Stimulated activated CD8-positive, alpha-beta memory T cell treated with anti-CD3 and anti-CD28 coated beads, Interleukin-15, amount 100 ng/mL, for 24 hours (primary cell): ENCODE results near the gene POLR2A.
A peak's percentile ranks its signal among the peaks of the same experiment; 100 is the strongest.
"Not testable (repeated sequence)": the region's sequence is repeated elsewhere in the genome, so short reads cannot be mapped to it uniquely, and the experiment has no call there.

ENCODE experiments used
- DNase-seq: peaks from one replicate; pipeline ENCODE4 v3.0.0-alpha.2; 2020; ENCODE audit warnings: low read depth

The POLR2A gene

GRCh38 chr17:7460850-7461660, 23.1 kb upstream of the POLR2A start:
- DNase-seq = no peak

GRCh38 chr17:7462474-7463371, 21.4 kb upstream of the POLR2A start:
- no peak for DNase-seq

GRCh38 chr17:7463372-7463846, 20.8 kb upstream of the POLR2A start:
- DNase-seq = no peak

DNA sequence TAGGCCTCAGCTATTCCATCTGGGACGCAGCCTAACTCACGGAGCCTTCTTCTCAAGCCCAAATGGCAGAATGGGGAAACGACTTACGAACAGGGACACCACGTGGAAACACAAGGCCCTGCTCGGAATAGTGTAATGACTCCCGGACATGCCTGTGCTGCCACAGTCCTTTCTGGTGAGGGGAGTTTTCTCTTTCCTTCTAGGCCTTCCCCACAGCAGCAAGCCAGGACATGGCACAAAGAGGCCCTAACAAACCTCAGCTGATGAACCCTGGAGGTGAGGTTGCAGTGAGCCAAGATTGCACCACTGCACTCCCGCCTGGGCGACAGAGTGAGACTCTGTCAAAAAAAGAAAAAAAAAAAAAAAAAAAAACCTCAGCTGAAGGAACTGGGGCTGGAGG, 20.1 kb upstream of the POLR2A start:
- no peak for DNase-seq

DNA sequence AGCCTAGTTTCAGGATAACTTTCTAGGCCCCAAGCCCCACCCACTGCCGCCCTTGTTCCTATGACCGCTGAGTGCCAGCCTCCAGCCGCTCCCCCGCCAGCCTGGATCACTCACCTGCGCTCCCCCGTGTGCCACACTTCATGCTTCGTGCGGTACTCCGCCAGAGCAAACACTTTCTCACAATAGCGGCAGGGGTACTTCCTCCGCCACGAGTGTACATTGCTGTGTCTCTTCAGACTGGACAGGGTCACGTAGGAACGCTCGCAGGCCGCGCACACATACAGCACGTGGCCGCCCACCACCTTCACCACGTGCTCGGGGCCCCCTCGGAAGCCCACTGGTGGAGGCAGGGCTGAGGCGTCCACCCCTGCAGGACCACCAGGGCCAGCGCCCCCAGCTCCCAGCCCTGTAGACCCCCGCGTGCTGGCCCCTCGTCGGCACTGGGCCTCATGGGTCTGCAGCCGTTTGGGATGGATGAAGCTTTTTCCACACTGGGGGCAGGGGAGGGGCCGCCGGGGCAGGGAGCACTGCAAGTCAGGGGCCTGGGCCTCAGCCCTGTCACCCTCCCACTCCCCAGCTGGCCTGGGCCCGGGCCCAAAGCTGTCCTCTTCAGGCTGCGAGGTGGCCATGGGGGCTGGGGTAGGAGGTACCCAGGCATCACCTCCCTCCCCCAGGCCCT, 18.4 kb upstream of the POLR2A start:
- no peak for DNase-seq

GRCh38 chr17:7466318-7466638, 17.9 kb upstream of the POLR2A start:
- no peak for DNase-seq

DNA sequence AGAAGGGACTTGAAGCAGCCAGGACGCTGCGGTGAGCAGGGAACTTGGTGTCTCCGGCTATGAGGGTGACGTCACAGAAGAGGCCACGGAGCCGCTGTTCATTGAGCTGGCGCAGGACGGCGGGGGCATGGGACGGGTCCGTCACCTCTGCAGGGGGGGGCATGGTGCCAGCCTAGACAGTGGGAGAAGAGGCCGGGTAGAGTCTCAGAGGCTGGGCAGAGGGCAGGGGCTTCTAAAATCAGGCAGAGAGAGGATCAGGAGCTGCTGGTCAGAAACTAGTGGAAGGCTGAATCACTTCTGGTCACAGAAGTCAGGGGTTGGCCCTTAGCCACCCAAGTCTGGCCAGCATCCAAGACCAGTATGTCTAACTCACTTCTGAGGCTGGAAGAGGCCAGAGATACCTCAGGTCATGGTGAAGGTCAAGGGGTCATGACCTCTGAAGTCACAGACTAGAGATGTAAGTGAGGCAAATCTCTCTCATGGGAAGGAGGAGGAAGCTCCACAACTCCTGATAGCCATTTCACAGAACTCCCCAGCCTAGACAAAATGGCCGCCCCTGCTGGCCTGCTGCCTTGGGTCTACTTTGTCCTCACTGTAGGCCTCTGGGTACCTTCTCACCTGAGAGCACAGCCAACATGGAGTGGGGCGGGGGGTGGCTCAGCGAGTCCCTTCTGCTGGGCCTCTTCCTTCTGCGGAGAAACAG, 17.4 kb upstream of the POLR2A start:
- no peak for DNase-seq

GRCh38 chr17:7467498-7467897, 16.7 kb upstream of the POLR2A start:
- DNase-seq = no peak

DNA sequence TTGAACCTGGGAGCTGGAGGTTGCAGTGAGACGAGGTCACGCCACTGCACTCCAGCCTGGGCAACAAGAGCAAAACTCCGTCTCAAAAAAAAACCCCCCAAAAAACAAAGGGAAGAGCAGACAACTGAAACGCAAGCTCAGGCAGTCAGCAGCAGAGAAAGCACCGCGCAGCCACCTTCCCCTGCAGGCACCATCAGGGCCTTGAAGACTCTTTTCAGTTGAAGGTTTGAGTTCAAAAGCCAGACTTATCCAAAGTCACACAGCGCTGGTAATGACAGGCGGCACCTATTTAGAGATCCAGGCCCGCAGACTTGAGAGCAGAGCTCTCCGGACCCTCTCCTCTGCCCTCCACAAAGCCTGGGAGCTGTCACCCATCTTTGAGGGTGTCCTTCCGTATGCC, 15.9 kb upstream of the POLR2A start:
- no peak for DNase-seq

GRCh38 chr17:7468804-7469389, 15.3 kb upstream of the POLR2A start:
- no peak for DNase-seq

GRCh38 chr17:7469843-7470242, 14.3 kb upstream of the POLR2A start:
- DNase-seq = not testable (repeated sequence)

GRCh38 chr17:7470457-7470973, 13.7 kb upstream of the POLR2A start:
- DNase-seq = not testable (repeated sequence)

DNA sequence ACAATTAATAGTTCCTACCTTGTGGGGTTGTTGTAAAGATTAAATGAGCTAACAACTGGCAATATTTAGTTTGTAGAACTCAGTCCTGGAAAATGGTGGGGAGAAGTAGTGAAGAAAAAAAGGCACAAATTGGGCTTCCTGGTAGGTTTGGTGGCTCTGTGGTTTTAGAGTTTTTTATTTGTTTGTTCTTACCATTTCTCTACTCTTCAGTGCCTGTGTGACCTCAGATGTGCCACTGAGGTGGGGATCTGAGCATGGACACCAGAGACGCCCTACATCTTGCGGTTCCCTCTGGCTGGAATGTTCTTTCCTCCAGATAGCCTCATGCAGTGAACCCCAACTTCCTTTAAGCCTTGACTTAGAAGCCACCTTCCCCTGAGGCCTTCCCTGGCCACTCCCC, 12.4 kb upstream of the POLR2A start:
- no peak for DNase-seq

- DNase-seq = not testable (repeated sequence)
These were observed 9.4 kb upstream of the POLR2A start for GRCh38 chr17:7474767-7475166.

DNA sequence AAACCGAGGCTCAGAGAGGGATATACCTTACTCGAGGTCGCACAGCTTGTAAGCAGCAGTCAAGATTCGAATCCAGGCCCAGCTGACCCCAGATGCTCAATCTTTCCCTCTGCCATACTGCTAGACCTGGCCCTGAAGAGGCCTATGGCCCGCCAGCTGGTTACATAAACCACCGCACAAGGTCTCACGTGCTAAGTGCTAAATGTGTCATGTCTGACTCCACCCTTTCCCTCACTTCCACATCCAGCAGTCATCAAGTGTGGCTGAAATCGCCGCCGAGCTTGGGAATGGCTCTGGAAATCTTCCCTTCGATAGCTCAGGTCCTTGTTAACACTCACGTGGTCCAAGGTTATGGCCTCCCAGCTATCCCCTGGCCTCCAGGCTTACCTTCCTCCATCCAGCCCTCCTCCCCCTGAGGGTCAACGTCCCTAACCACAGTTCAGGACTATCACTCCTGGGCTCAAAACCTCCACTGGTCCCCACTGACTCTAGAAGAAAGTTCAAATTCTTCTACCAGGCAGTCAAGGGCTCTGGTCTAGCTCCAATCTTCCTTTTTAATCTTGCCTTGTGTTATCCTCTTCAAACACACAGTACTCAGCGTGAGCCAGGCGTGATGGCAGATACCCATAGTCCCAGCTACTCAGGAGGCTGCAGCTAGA, 8.3 kb upstream of the POLR2A start:
- no peak for DNase-seq

- no peak for DNase-seq
These were observed 7.7 kb upstream of the POLR2A start for GRCh38 chr17:7476494-7476893.

- no peak for DNase-seq
These were observed 7.2 kb upstream of the POLR2A start for GRCh38 chr17:7476951-7477350.

GRCh38 chr17:7477392-7478275, 6.5 kb upstream of the POLR2A start:
- DNase-seq = no peak

GRCh38 chr17:7478276-7479212, 5.6 kb upstream of the POLR2A start:
- DNase-seq = peak; percentile 33
